Kidney capillary endothelial cell (primary cell): Measurements from ENCODE around the gene PPP1R13B.
A peak's percentile ranks its signal among the peaks of the same experiment; 100 is the strongest.
"Not testable (repeated sequence)": the region's sequence is repeated elsewhere in the genome, so short reads cannot be mapped to it uniquely, and the experiment has no call there.

Source experiments
- DNase-seq: peaks from one replicate; pipeline ENCODE4 v3.0.0-alpha.2; 2018; ENCODE audit warnings: low spot score

The PPP1R13B gene

GRCh38 chr14:103847451-103848174 lies at the start of gene PPP1R13B:
TSS of gene PPP1R13B (minus strand) at chr14:103847575. CDS start at chr14:103847307, 268 bp downstream.
- peak; percentile 78 for DNase-seq

- no peak for DNase-seq
Observed at GRCh38 chr14:103896578-103896977, 49.2 kb upstream of the PPP1R13B start.

- no peak for DNase-seq
Observed at GRCh38 chr14:103894723-103895059, 47.3 kb upstream of the PPP1R13B start.

- no peak for DNase-seq
Observed at GRCh38 chr14:103894034-103894722, 46.8 kb upstream of the PPP1R13B start.

GRCh38 chr14:103892247-103892646 lies 44.9 kb upstream of the PPP1R13B start:
- DNase-seq: no peak

- DNase-seq: no peak
Observed at GRCh38 chr14:103891667-103892215, 44.4 kb upstream of the PPP1R13B start.

GRCh38 chr14:103890821-103891666 lies 43.7 kb upstream of the PPP1R13B start:
- no peak for DNase-seq

- DNase-seq: no peak
Observed at GRCh38 chr14:103890052-103890371, 42.6 kb upstream of the PPP1R13B start.

GRCh38 chr14:103889313-103890051 lies 42.1 kb upstream of the PPP1R13B start:
- no peak for DNase-seq

- not testable (repeated sequence) for DNase-seq
Observed at GRCh38 chr14:103889002-103889312, 41.6 kb upstream of the PPP1R13B start.

- DNase-seq: no peak
Observed at GRCh38 chr14:103887557-103888115, 40.3 kb upstream of the PPP1R13B start.

- DNase-seq: no peak
Observed at GRCh38 chr14:103887170-103887501, 39.8 kb upstream of the PPP1R13B start.

- no peak for DNase-seq
Observed at GRCh38 chr14:103886304-103887169, 39.2 kb upstream of the PPP1R13B start.

GRCh38 chr14:103885509-103885932 lies 38.1 kb upstream of the PPP1R13B start:
- no peak for DNase-seq

GRCh38 chr14:103884854-103885253 lies 37.5 kb upstream of the PPP1R13B start:
- DNase-seq: no peak

- DNase-seq: no peak
Observed at GRCh38 chr14:103883263-103883523, 35.8 kb upstream of the PPP1R13B start.

- DNase-seq: no peak
Observed at GRCh38 chr14:103882503-103883262, 35.3 kb upstream of the PPP1R13B start.

- DNase-seq: peak; percentile 76
Observed at GRCh38 chr14:103881268-103882201, 34.2 kb upstream of the PPP1R13B start.
